ENCODE results near the gene DHX30. TPM values are rescaled to one million over a fixed set of nuclear protein-coding genes. Genes with fewer than 3 reads are reported as not detected.
A peak's percentile ranks its signal among the peaks of the same experiment; 100 is the strongest.

The DHX30 gene
- total RNA-seq, 4 donors from 2014 or later = 31.0 to 52.3 (median 47.9) TPM

DNA sequence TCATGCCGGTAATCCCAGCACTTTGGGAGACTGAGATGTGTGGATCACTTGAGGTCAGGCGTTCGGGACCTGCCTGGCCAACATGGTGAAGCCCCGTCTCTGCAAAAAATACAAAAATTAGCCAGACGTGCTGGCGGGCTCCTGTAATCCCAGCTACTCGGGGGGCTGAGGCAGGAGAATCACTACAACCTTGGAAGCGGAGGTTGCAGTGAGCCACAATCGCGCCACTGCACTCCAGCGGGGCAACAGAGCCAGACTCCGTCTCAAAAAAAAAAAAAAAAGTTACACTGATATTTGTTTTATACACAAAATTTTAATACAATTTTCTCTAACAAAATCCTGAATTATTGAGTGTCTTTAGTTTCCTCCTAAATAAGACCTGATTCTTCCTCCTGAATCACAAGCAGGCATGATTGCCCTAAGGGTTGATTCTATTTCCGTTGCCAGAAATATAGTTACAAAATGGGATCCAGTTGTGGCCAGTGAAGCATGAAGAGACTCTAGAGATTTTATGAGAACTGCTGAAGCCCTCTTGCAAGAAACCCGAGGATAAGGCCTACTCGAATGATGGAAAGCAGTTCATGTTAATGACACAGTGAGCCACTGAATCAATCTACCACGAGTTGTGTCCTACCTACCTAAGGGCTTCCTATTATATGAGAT lies 11.6 kb upstream of the DHX30 start:
- WGBS, 2 donors (ENCODE audit: low coverage in 1 of 2) = 90 to 92% methylated on average over 3 to 16 of the region's 16 CpGs
- no peak overlapping the region for H3K27ac ChIP-seq
- H3K27me3 ChIP-seq = no peaks in the 10 kb centered on the region
- H3K9me3 ChIP-seq = no peaks in the 10 kb centered on the region
- no peak for DNase-seq
- no peaks in the 10 kb centered on the region for H3K36me3 ChIP-seq
- H3K4me3 ChIP-seq = no peak overlapping the region
- in situ Hi-C loops (cut with MboI; ENCODE audit: low pct_ligation_motif_present in 1 of 4, low pct_unique_long_range_greater_than_20kb in 1 of 4, low sequenced_read_pairs in 3 of 4) (loop anchor here in 2 of 4 donors (5.0 to 25.0 kb wide), 2 partner anchors 269 to 379 kb away; no protein-coding TSS in a partner anchor), intact Hi-C loops (cut with DNase I; ENCODE audit: low total_unique reads) (no loop called here)
- no peak for TF ChIP-seq POLR2AphosphoS5 (IDR thresholded peaks at IDR 0.05)
- H3K4me1 ChIP-seq = peaks cover 0 to 9% (median 0%) of the 10 kb centered on the region in 4 donors

DNA sequence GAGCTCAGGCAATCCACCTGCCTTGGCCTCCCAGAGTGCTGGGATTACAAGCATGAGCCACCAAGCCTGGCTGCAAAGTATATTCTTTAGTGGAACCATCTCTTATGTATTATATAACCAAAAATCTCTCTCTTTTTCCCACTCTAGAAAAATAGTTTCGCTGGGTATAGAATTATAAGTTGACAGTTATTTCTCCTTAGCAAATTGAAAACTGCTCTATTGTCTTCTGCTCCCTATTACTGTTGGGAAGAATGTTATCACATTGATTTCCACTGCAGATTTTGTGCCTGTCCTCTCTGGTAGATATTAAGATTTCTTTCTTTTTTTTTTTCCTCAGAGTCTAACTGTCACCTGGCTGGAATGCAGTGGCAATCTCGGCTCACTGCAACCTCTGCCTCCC lies 10.2 kb upstream of the DHX30 start:
- WGBS, 2 donors (ENCODE audit: low coverage in 1 of 2) = 96 to 100% methylated on average over 1 to 2 of the region's 2 CpGs
- no peak for TF ChIP-seq EP300 (IDR thresholded peaks at IDR 0.05; ENCODE audit: low read depth)
- TF ChIP-seq POLR2AphosphoS5 (IDR thresholded peaks at IDR 0.05) = no peak
- TF ChIP-seq CTCF (IDR thresholded peaks at IDR 0.05) = no peak
- TF ChIP-seq POLR2A (IDR thresholded peaks at IDR 0.05) = no peak
- in situ Hi-C loops (cut with MboI; ENCODE audit: low pct_ligation_motif_present in 1 of 4, low pct_unique_long_range_greater_than_20kb in 1 of 4, low sequenced_read_pairs in 3 of 4) = loop anchor here in 2 of 4 donors (5.0 to 25.0 kb wide), 2 partner anchors 270 to 380 kb away; no protein-coding TSS in a partner anchor

GRCh38 chr3:47794544-47794943 lies 8.4 kb upstream of the DHX30 start:
- H3K27me3 ChIP-seq = no peaks in the 10 kb centered on the region
- TF ChIP-seq CTCF (IDR thresholded peaks at IDR 0.05) = no peak
- TF ChIP-seq POLR2A (IDR thresholded peaks at IDR 0.05) = no peak
- TF ChIP-seq EP300 (IDR thresholded peaks at IDR 0.05; ENCODE audit: low read depth) = no peak
- TF ChIP-seq POLR2AphosphoS5 (IDR thresholded peaks at IDR 0.05) = no peak
- in situ Hi-C loops (cut with MboI; ENCODE audit: low pct_ligation_motif_present in 1 of 4, low pct_unique_long_range_greater_than_20kb in 1 of 4, low sequenced_read_pairs in 3 of 4) (loop anchor here in 2 of 4 donors (5.0 to 25.0 kb wide), 2 partner anchors 272 to 382 kb away; no protein-coding TSS in a partner anchor), intact Hi-C loops (cut with DNase I; ENCODE audit: low total_unique reads) (no loop called here)
- no peaks in the 10 kb centered on the region for H3K36me3 ChIP-seq
- no peak overlapping the region for H3K27ac ChIP-seq
- DNase-seq = no peak
- 79 to 80% methylated on average over 3 to 4 of the region's 4 CpGs for WGBS, 2 donors (ENCODE audit: low coverage in 1 of 2)
- no peak overlapping the region for H3K4me3 ChIP-seq
- H3K4me1 ChIP-seq = peaks cover 0 to under 1% (median 0%) of the 10 kb centered on the region in 4 donors
- H3K9me3 ChIP-seq = no peaks in the 10 kb centered on the region

More for the DNA sequence above, 10.2 kb upstream of the DHX30 start:
- intact Hi-C loops (cut with DNase I; ENCODE audit: low total_unique reads) = no loop called here
- Histone ChIP-seq H3K4me1 (peaks cover 0 to 9% (median 0%) of the 10 kb centered on the region in 4 donors), H3K4me3 (no peak overlapping the region), H3K27ac (no peak overlapping the region), H3K36me3 (no peaks in the 10 kb centered on the region), H3K9me3 (no peaks in the 10 kb centered on the region), H3K27me3 (no peaks in the 10 kb centered on the region)
- DNase-seq = no peak

DNA sequence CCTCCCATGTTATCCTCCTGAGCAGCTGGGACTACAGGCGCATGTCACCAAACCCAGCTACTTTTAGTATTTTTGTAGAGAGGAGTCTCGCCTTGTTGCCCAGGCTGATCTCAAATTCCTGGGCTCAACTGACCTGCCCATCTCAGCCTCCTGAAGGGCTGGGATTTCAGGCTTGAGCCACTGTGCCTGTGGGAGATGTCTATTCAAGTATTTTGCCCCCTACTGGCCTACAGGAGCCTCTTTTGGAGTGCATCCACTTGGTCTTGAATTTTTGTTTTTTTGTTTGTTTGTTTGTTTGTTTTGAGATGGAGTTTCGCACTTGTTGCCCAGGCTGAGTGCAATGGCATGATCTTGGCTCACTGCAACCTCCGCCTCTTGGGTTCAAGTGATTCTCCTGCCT lies 3.2 kb upstream of the DHX30 start:
- TF ChIP-seq CTCF (IDR thresholded peaks at IDR 0.05) (peak in 2 of 5 experiments; percentile 8 to 19), POLR2AphosphoS5 (IDR thresholded peaks at IDR 0.05) (no peak)
- no peak overlapping the region for H3K4me3 ChIP-seq
- 85% methylated on average over 4 of the region's 4 CpGs; no CpG with 5 or more reads in 1 of the 2 donors for WGBS, 2 donors (ENCODE audit: low coverage in 1 of 2)
- H3K9me3 ChIP-seq = no peaks in the 10 kb centered on the region
- no peak for DNase-seq
- in situ Hi-C loops (cut with MboI; ENCODE audit: low pct_ligation_motif_present in 1 of 4, low pct_unique_long_range_greater_than_20kb in 1 of 4, low sequenced_read_pairs in 3 of 4) (loop anchor here in 1 of 4 donors (25.0 kb wide), 1 partner anchor 387 kb away; no protein-coding TSS in a partner anchor), intact Hi-C loops (cut with DNase I; ENCODE audit: low total_unique reads) (no loop called here)
- peaks cover 7 to 21% (median 10%) of the 10 kb centered on the region in 4 donors for H3K4me1 ChIP-seq
- H3K36me3 ChIP-seq = no peaks in the 10 kb centered on the region
- no peaks in the 10 kb centered on the region for H3K27me3 ChIP-seq
- H3K27ac ChIP-seq = no peak overlapping the region

Measured in transverse colon (tissue), 4 donors.